NT2/D1 (cell line): Measurements from ENCODE around the gene HOXA10.

Experiments used
- DNase-seq: peaks from one replicate; pipeline ENCODE4 v3.0.0-alpha.2; 2011; ENCODE audit warnings: low read depth, low spot score
- H3K27me3 ChIP-seq: 2 replicates; pipeline ENCODE4 v1.6.0; 2011; ENCODE audit warnings: mild to moderate bottlenecking; ENCODE audit not compliant: insufficient read length, insufficient read depth
- H3K36me3 ChIP-seq: 2 replicates; pipeline ENCODE4 v1.6.1; 2011; ENCODE audit warnings: mild to moderate bottlenecking, low read length, mixed read lengths; ENCODE audit not compliant: insufficient read depth, insufficient read length
- H3K4me1 ChIP-seq: 2 replicates; pipeline ENCODE4 v1.5.1; 2011; ENCODE audit not compliant: insufficient read depth, insufficient read length
- H3K4me3 ChIP-seq: 2 replicates; pipeline ENCODE4 v1.5.1; 2011; ENCODE audit warnings: low read depth; ENCODE audit not compliant: insufficient read length
- H3K9ac ChIP-seq: 2 replicates; pipeline ENCODE4 v1.6.0; 2011; ENCODE audit warnings: low read depth; ENCODE audit not compliant: insufficient read length
- H3K9me3 ChIP-seq: 2 replicates; pipeline ENCODE4 v1.5.1; 2011; ENCODE audit warnings: mild to moderate bottlenecking, low read length; ENCODE audit not compliant: insufficient read depth
- SUZ12 ChIP-seq: IDR thresholded peaks from 2 replicates; pipeline ENCODE4 v1.6.1; 2011; ENCODE audit not compliant: insufficient read length, insufficient read depth; ENCODE audit errors: extremely low read depth
- YY1 ChIP-seq: IDR thresholded peaks from 2 replicates; pipeline ENCODE4 v1.6.1; 2011; ENCODE audit not compliant: insufficient read length, insufficient read depth
- ZNF274 ChIP-seq: IDR thresholded peaks from 2 replicates; pipeline ENCODE4 v1.6.1; 2011; ENCODE audit warnings: mild to moderate bottlenecking, low read depth, low read length

The HOXA10 gene

GRCh38 chr7:27203365-27203953, 29.3 kb upstream of the HOXA10 start:
- H3K27me3 ChIP-seq, result peaks cover 96% of the 10 kb centered on the region
- no peak overlapping the region for H3K4me3 ChIP-seq
- peaks cover 13% of the 10 kb centered on the region for H3K4me1 ChIP-seq
- no peaks in the 10 kb centered on the region for H3K9me3 ChIP-seq
- TF ChIP-seq YY1 (no peak), SUZ12 (no peak), ZNF274 (no peak)
- DNase-seq, result no peak
- H3K36me3 ChIP-seq, result no peaks in the 10 kb centered on the region
- H3K9ac ChIP-seq, result no peak overlapping the region

GRCh38 chr7:27202862-27203134, 28.7 kb upstream of the HOXA10 start:
- DNase-seq, result no peak

GRCh38 chr7:27202018-27202861, 28.1 kb upstream of the HOXA10 start:
- H3K27me3 ChIP-seq, result peaks cover 96% of the 10 kb centered on the region
- no peaks in the 10 kb centered on the region for H3K9me3 ChIP-seq
- H3K36me3 ChIP-seq, result no peaks in the 10 kb centered on the region
- peak overlapping the region; percentile 27 for H3K9ac ChIP-seq
- peak overlapping the region; percentile 6 for H3K4me3 ChIP-seq
- no peak for TF ChIP-seq YY1
- TF ChIP-seq SUZ12, result peak; percentile 57
- no peak for TF ChIP-seq ZNF274
- peaks cover 13% of the 10 kb centered on the region for H3K4me1 ChIP-seq
- no peak for DNase-seq

More at GRCh38 chr7:27202862-27203134, 28.7 kb upstream of the HOXA10 start:
- Histone ChIP-seq H3K4me3 (no peak overlapping the region), H3K9me3 (no peaks in the 10 kb centered on the region), H3K9ac (no peak overlapping the region), H3K4me1 (peaks cover 13% of the 10 kb centered on the region), H3K36me3 (no peaks in the 10 kb centered on the region), H3K27me3 (peaks cover 96% of the 10 kb centered on the region)
- no peak for TF ChIP-seq YY1
- no peak for TF ChIP-seq ZNF274
- no peak for TF ChIP-seq SUZ12

DNA sequence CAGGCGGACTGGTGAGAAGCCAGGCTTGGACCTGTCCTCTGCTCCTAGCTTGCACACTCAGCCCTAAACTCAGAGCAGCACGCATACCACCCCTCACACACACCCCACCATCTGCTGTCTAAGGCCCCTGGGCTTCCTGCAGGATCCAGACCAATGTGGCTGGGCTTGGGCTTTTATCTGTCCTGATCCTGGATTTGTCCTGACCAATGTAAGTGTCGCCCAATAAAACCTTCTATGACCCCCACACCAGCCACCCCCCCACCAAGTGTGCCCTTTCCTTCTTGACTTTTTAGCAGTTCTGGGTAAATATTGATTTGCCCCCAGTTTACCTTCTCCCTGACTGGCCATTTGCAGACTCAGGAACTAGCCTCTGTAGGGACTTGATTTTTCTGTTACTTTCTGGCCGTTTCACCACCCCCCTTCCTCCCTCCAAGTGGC, 27.5 kb upstream of the HOXA10 start:
- Histone ChIP-seq H3K9ac (no peak overlapping the region), H3K9me3 (no peaks in the 10 kb centered on the region), H3K4me1 (peaks cover 13% of the 10 kb centered on the region), H3K36me3 (no peaks in the 10 kb centered on the region), H3K27me3 (peaks cover 96% of the 10 kb centered on the region), H3K4me3 (no peak overlapping the region)
- DNase-seq, result no peak
- TF ChIP-seq ZNF274 (no peak), YY1 (no peak), SUZ12 (peak; percentile 20)

DNA sequence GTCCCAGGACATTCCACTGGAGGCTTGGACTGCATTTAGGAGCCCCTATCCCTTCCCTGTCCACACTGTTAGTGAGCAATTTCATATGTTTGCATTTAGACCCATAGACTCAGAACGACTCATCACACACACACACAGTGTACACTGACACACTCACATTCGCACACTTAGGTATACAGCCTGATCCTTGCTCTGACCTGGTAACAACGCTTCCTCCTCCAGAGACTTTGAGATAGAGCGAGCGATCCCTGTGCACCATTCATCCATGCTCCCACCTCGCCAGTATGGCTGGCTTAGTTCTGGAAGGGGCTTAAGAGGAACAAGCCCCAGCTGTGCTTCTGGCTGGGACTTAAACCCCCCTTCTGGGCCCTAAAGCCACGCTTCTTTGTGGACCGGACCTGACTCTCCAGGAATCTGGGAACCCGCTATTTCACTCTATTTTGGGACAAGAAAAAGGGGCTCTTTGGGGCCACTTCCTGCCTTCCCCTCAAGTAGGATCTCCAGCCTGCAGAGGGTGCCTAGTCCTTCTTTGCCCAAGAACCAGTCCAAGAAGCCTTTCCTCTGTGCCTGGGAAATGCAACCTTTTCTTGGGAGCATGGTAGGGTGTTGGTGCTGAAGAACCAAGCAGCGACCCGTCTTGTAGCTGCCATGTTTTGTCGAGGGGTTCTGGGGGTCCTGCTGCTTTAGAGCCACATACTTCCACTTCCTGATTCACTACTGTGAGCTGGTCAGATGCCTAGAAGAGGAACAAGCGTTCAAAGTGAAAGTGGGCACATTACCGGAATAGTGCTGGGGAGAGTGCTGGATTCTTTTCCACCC, 26.9 kb upstream of the HOXA10 start:
- no peaks in the 10 kb centered on the region for H3K9me3 ChIP-seq
- peaks cover 13% of the 10 kb centered on the region for H3K4me1 ChIP-seq
- H3K9ac ChIP-seq, result no peak overlapping the region
- H3K36me3 ChIP-seq, result no peaks in the 10 kb centered on the region
- DNase-seq, result no peak
- peak; percentile 48 for TF ChIP-seq SUZ12
- TF ChIP-seq YY1, result no peak
- peak overlapping the region; percentile 39 for H3K4me3 ChIP-seq
- peaks cover 96% of the 10 kb centered on the region for H3K27me3 ChIP-seq

- TF ChIP-seq ZNF274 (no peak), YY1 (no peak), SUZ12 (peak; percentile 50)
- Histone ChIP-seq H3K9me3 (no peaks in the 10 kb centered on the region), H3K27me3 (peaks cover 96% of the 10 kb centered on the region), H3K36me3 (no peaks in the 10 kb centered on the region), H3K4me1 (peaks cover 7% of the 10 kb centered on the region), H3K9ac (peak within 1 kb of the TSS; percentile 32), H3K4me3 (peak within 1 kb of the TSS; percentile 39)
- no peak for DNase-seq
These were observed 26.0 kb upstream of the HOXA10 start, which contains the start of gene HOXA13 for GRCh38 chr7:27199849-27200760. TSS of gene HOXA13 (minus strand) at chr7:27200091. CDS start at chr7:27200077, 14 bp downstream.
